Heart right ventricle (tissue), 16 donors: Measurements from ENCODE around the gene PRUNE1. TPM values are rescaled to one million over a fixed set of nuclear protein-coding genes. Genes with fewer than 3 reads are reported as not detected.

ENCODE experiments used
- ATAC-seq, 8 donors: fragments of 200-7000 bp; cut with Tn5 transposase; one replicate each; pipeline ENCODE4 v1.9.1; 2020; ENCODE audit warnings: mild to moderate bottlenecking in 8 of 8, moderate library complexity in 8 of 8, moderate number of reproducible peaks in 1 of 8
- DNase-seq, 2 donors: peaks; one replicate each; pipeline ENCODE4 v3.0.0-alpha.2; 2020
- H3K27ac ChIP-seq, 10 donors: fragments of 200-600 bp; sonication (generic) in 2 of 10; one replicate each; pipeline versions ENCODE4 v1.5.0 to v1.8.0; 2020 to 2022; ENCODE audit warnings: mild to moderate bottlenecking in 3 of 10
- H3K27me3 ChIP-seq, 7 donors: fragments of 200-600 bp; one replicate each; pipeline ENCODE4 v1.8.0; 2021 to 2022; ENCODE audit warnings: mild to moderate bottlenecking in 2 of 7
- H3K36me3 ChIP-seq, 9 donors: fragments of 200-600 bp; sonication (generic) in 1 of 9; one replicate each; pipeline versions ENCODE4 v1.5.0 to v1.8.0; 2020 to 2022; ENCODE audit warnings: mild to moderate bottlenecking in 2 of 9
- H3K4me1 ChIP-seq, 9 donors: fragments of 200-600 bp; sonication (generic) in 1 of 9; one replicate each; pipeline versions ENCODE4 v1.5.0 to v1.8.0; 2020 to 2022; ENCODE audit warnings: mild to moderate bottlenecking in 4 of 9
- H3K4me3 ChIP-seq, 10 donors: fragments of 200-600 bp; sonication (generic) in 2 of 10; one replicate each; pipeline versions ENCODE4 v1.5.0 to v1.8.0; 2020 to 2022; ENCODE audit warnings: mild to moderate bottlenecking in 7 of 10, moderate library complexity in 2 of 10
- H3K9me3 ChIP-seq, 11 donors: fragments of 200-600 bp in 10 of 11; sonication (generic) in 2 of 11; one replicate each; pipeline versions ENCODE4 v1.5.0 to v1.8.0; 2013 to 2022; ENCODE audit warnings: mild to moderate bottlenecking in 2 of 11, control low read depth in 1 of 11, moderate library complexity in 1 of 11
- WGBS, 2 donors: extraction: QIAGEN DNeasy Blood & Tissue Kit; methylation state at CpG; one replicate each; pipeline ENCODE4 v1.1.7; 2013; ENCODE audit warnings: inconsistent platforms in 1 of 2; 5-methylcytosine and 5-hydroxymethylcytosine counted together
- intact Hi-C, 10 donors: fragments of 100-400 bp; cut with DNase I; formaldehyde crosslinking; loops; one replicate each; pipeline versions ENCODE4 v1.11.1 to v1.14.2; 2022
- polyA plus RNA-seq, 2 donors: library from polyadenylated mRNA; stranded (reverse); fragments of 200-250 nt; gene quantifications; one replicate each; pipeline ENCODE4 v1.2.3, GENCODE V29; 2013
- total RNA-seq, 10 donors: library from RNA; stranded (reverse); fragmentation: NEBNext Ultra II Directional in 3 of 10; extraction: Animal tissue kit (Norgen Biotek cat#: 25700) in 3 of 10; gene quantifications; one replicate each; pipeline versions ENCODE4 v1.2.1 to v1.2.4, GENCODE V29; 2021 to 2023
- TF ChIP-seq, protein P1 (sequence below), 9 donors: fragments of 200-600 bp; sonication (generic) in 2 of 9; IDR thresholded peaks; one replicate each; pipeline versions ENCODE4 v1.5.0 to v1.8.0; 2021 to 2022; ENCODE audit warnings: antibody characterized with exemption in 9 of 9, mild to moderate bottlenecking in 5 of 9, moderate library complexity in 1 of 9
- donor health status: Arrhythmogenic right ventricular cardiomyopathy.
- donor health status: ischemic (EF 13 %, LVEDD 7.1; RV severe dilation, severe dysfunction).
- donor health status: healthy with polysubstance abuse.
- donor health status: DM: no; HTN: yes; CAD: no.
- donor health status: DM: no; HTN: no; CAD: no.
- donor health status: ischemic (EF 25% LVEDD 6.9; RV normal size, moderate dysfunction).
- donor health status: ischemic (EF 25% LVEDD 5.7; RV mildly dilated, moderate dysfunction).
- donor health status: healthy.
- donor health status: DM: yes; HTN: yes; CAD: no.
- donor health status: Ischemic cardiomyopathy.
- donor health status: ischemic (EF 35%, LVEDD 5.7; RV mildly dilated, moderate dysfunction).
- donor health status: nonischemic (EF 11% LVEDD 7.7; RV severe dilation, severe dysfunction).
- donor health status: DM: yes; HTN: yes; CAD: no.
- donor health status: PGD.
- donor health status: ischemic (EF 29% LVEDD 5.4; RV normal size, mild dysfunction).
- donor health status: nonischemic (EF 23%, LVEDD 6.1; RV moderate dilation, normal function).

Gene PRUNE1
- total and polyA plus RNA-seq, 12 donors = 11.5 to 50.1 (median 43.9) TPM

DNA sequence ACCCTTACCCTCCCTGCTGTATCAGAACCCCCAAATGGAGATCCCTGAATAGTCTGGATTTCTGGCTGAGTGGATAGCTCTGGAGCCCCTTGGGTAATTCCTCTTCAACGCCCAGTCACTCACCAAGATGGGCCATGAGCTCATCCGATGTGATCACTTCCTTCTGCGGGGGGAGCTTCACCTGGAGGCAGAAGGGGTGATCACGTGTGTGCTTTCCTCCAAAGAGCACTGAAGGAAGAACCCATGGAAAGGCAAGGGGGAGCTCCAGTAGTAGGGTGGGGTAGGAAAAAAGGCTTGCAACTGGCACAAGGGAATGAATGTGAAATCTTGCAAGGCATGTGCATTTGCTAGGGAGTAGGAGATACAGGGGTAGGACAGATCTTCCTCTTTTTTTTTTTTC is 6.6 kb upstream of the PRUNE1 start:
- no peaks in the 10 kb centered on the region for H3K27me3 ChIP-seq
- 64 to 69% methylated on average over 4 of the region's 4 CpGs for WGBS, 2 donors
- intact Hi-C loops = loop anchor here in 1 of 10 donors (10.0 kb wide), 1 partner anchor 53 kb away; the partner anchor contains the start of gene CDC42SE1
- TF ChIP-seq, protein P1, sequence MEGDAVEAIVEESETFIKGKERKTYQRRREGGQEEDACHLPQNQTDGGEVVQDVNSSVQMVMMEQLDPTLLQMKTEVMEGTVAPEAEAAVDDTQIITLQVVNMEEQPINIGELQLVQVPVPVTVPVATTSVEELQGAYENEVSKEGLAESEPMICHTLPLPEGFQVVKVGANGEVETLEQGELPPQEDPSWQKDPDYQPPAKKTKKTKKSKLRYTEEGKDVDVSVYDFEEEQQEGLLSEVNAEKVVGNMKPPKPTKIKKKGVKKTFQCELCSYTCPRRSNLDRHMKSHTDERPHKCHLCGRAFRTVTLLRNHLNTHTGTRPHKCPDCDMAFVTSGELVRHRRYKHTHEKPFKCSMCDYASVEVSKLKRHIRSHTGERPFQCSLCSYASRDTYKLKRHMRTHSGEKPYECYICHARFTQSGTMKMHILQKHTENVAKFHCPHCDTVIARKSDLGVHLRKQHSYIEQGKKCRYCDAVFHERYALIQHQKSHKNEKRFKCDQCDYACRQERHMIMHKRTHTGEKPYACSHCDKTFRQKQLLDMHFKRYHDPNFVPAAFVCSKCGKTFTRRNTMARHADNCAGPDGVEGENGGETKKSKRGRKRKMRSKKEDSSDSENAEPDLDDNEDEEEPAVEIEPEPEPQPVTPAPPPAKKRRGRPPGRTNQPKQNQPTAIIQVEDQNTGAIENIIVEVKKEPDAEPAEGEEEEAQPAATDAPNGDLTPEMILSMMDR (IDR thresholded peaks at IDR 0.05) = no peak
- H3K36me3 ChIP-seq = peaks cover 0 to 61% (median 31%) of the 10 kb centered on the region in 9 donors
- no peak for ATAC-seq
- peaks cover 0 to 72% (median 41%) of the 10 kb centered on the region in 9 donors for H3K4me1 ChIP-seq
- no peaks in the 10 kb centered on the region for H3K9me3 ChIP-seq
- H3K27ac ChIP-seq = peak overlapping the region in 1 of 10 donors; percentile 92
- H3K4me3 ChIP-seq = no peak overlapping the region
- no peak for DNase-seq

DNA sequence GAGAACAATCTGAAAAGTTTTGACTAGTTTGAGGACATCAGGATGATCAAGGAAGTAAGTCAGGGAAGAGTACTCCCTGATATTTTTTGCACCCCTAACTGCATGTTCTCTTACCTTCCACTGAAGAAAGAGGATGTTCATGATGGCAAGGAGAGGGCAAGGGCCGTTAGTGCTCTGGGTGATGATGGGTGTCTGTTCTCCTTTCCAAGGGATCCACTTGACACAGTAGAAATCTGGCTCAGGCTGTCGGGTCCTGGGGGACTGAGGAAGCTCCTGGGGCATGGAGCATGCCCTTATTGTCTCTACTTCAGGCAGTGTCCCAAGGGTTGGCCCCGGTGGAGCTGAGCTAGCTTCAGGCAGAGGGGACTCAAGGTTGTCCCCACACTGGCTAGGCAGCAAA is 6.2 kb upstream of the PRUNE1 start:
- TF ChIP-seq, protein P1 (IDR thresholded peaks at IDR 0.05) = no peak
- Histone ChIP-seq H3K9me3 (no peaks in the 10 kb centered on the region), H3K36me3 (peaks cover 0 to 56% (median 27%) of the 10 kb centered on the region in 9 donors), H3K4me1 (peaks cover 0 to 76% (median 44%) of the 10 kb centered on the region in 9 donors), H3K4me3 (peak overlapping the region in 1 of 10 donors; percentile 12), H3K27ac (peak overlapping the region in 4 of 10 donors; percentile 62 to 96 (median 80)), H3K27me3 (no peaks in the 10 kb centered on the region)
- ATAC-seq = no peak
- DNase-seq = no peak
- intact Hi-C loops = loop anchor here in 1 of 10 donors (10.0 kb wide), 1 partner anchor 53 kb away; the partner anchor contains the start of gene CDC42SE1
- 68 to 79% methylated on average over 3 of the region's 3 CpGs for WGBS, 2 donors

DNA sequence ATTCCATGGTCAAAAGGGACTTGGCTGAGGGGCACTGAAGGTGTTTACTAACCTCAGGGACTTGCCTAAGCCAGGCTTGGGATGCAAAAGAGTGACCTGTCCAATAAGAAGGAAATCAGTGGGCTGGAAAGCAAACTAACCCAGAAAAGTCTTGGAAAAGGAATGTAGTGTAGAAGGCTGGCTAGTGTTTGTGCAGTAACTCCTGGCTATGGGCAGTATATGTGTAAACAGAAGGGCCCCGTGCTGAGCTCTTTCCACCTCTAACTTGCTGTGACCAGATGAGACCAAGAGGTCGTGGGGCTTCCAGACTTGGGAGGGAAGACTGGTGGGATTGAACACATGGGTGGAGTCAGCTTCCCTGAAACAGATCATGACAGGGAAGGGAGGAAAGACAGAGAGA is 5.6 kb upstream of the PRUNE1 start:
- peaks cover 0 to 51% (median 21%) of the 10 kb centered on the region in 9 donors for H3K36me3 ChIP-seq
- DNase-seq (no peak), ATAC-seq (no peak)
- no peaks in the 10 kb centered on the region for H3K27me3 ChIP-seq
- peak overlapping the region in 7 of 10 donors; percentile 44 to 96 (median 62) for H3K27ac ChIP-seq
- H3K4me3 ChIP-seq = peak overlapping the region in 2 of 10 donors; percentile 59 to 61
- intact Hi-C loops = loop anchor here in 1 of 10 donors (10.0 kb wide), 1 partner anchor 52 kb away; the partner anchor contains the start of gene CDC42SE1
- TF ChIP-seq, protein P1 (IDR thresholded peaks at IDR 0.05) = no peak
- 60 to 63% methylated on average over 2 of the region's 2 CpGs for WGBS, 2 donors
- H3K9me3 ChIP-seq = no peaks in the 10 kb centered on the region
- peaks cover 0 to 82% (median 49%) of the 10 kb centered on the region in 9 donors for H3K4me1 ChIP-seq

DNA sequence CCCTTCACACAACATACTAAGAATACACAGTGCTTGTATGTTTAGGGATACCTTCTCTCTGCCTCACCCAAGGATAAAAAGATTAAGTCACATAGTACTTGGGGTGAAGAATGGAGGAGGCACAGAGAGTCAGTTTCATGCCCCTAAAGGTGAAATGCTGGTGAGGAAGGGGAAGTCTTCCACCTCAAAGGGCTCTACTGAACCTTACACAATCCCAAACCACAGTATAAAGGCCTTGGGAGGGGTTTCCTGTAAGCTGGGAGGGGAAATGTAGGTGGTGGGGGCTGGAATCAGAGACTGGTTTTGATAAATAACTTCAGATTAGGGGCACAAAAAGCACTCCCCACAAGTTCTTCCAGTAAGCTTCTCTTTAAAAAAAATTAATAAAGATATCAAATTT is 5.1 kb upstream of the PRUNE1 start:
- peak overlapping the region in 9 of 10 donors; percentile 4 to 96 (median 61) for H3K27ac ChIP-seq
- DNase-seq (no peak), ATAC-seq (no peak)
- intact Hi-C loops = loop anchor here in 1 of 10 donors (10.0 kb wide), 1 partner anchor 52 kb away; the partner anchor contains the start of gene CDC42SE1
- TF ChIP-seq, protein P1 (IDR thresholded peaks at IDR 0.05) = no peak
- H3K9me3 ChIP-seq = no peaks in the 10 kb centered on the region
- H3K4me1 ChIP-seq = peaks cover 0 to 87% (median 54%) of the 10 kb centered on the region in 9 donors
- peak overlapping the region in 6 of 10 donors; percentile 28 to 82 (median 68) for H3K4me3 ChIP-seq
- no peaks in the 10 kb centered on the region for H3K27me3 ChIP-seq
- H3K36me3 ChIP-seq = peaks cover 0 to 45% (median 15%) of the 10 kb centered on the region in 9 donors
